Measurements from ENCODE around the gene NNMT.

NNMT gene

GRCh38 chr11:114295676-114296604 is at the start of gene NNMT:
Gene NNMT (plus strand): TSS chr11:114296399. CDS start chr11:114296557, 158 bp downstream.
- no peak for TF ChIP-seq ZNF274 (IDR thresholded peaks at IDR 0.05; ENCODE audit: low read depth, low read length)
- H3K4me3 ChIP-seq (ENCODE audit: low read length) = no peak within 1 kb of the TSS

- TF ChIP-seq ZNF274 (IDR thresholded peaks at IDR 0.05; ENCODE audit: low read depth, low read length) = no peak
- H3K4me3 ChIP-seq (ENCODE audit: low read length) = no peak overlapping the region
These were observed 49.0 kb upstream of the NNMT start for GRCh38 chr11:114247070-114247789.

GRCh38 chr11:114250180-114250579 is 46.0 kb upstream of the NNMT start:
- no peak for TF ChIP-seq ZNF274 (IDR thresholded peaks at IDR 0.05; ENCODE audit: low read depth, low read length)
- H3K4me3 ChIP-seq (ENCODE audit: low read length) = no peak overlapping the region

GRCh38 chr11:114250993-114251814 is 45.0 kb upstream of the NNMT start:
- no peak for TF ChIP-seq ZNF274 (IDR thresholded peaks at IDR 0.05; ENCODE audit: low read depth, low read length)
- H3K4me3 ChIP-seq (ENCODE audit: low read length) = no peak overlapping the region

- no peak for TF ChIP-seq ZNF274 (IDR thresholded peaks at IDR 0.05; ENCODE audit: low read depth, low read length)
These were observed 44.3 kb upstream of the NNMT start for GRCh38 chr11:114251815-114252337.

GRCh38 chr11:114252767-114253166 is 43.4 kb upstream of the NNMT start:
- H3K4me3 ChIP-seq (ENCODE audit: low read length) = no peak overlapping the region
- TF ChIP-seq ZNF274 (IDR thresholded peaks at IDR 0.05; ENCODE audit: low read depth, low read length) = no peak

More at GRCh38 chr11:114251815-114252337, 44.3 kb upstream of the NNMT start:
- no peak overlapping the region for H3K4me3 ChIP-seq (ENCODE audit: low read length)

- no peak for TF ChIP-seq ZNF274 (IDR thresholded peaks at IDR 0.05; ENCODE audit: low read depth, low read length)
These were observed 42.4 kb upstream of the NNMT start for GRCh38 chr11:114253771-114254170.

GRCh38 chr11:114254571-114255146 is 41.5 kb upstream of the NNMT start:
- TF ChIP-seq ZNF274 (IDR thresholded peaks at IDR 0.05; ENCODE audit: low read depth, low read length) = no peak
- H3K4me3 ChIP-seq (ENCODE audit: low read length) = no peak overlapping the region

More at GRCh38 chr11:114253771-114254170, 42.4 kb upstream of the NNMT start:
- no peak overlapping the region for H3K4me3 ChIP-seq (ENCODE audit: low read length)

- H3K4me3 ChIP-seq (ENCODE audit: low read length) = no peak overlapping the region
- no peak for TF ChIP-seq ZNF274 (IDR thresholded peaks at IDR 0.05; ENCODE audit: low read depth, low read length)
These were observed 40.9 kb upstream of the NNMT start for GRCh38 chr11:114255289-114255688.

GRCh38 chr11:114256176-114256966 is 39.8 kb upstream of the NNMT start:
- no peak overlapping the region for H3K4me3 ChIP-seq (ENCODE audit: low read length)
- TF ChIP-seq ZNF274 (IDR thresholded peaks at IDR 0.05; ENCODE audit: low read depth, low read length) = no peak

- H3K4me3 ChIP-seq (ENCODE audit: low read length) = no peak overlapping the region
- no peak for TF ChIP-seq ZNF274 (IDR thresholded peaks at IDR 0.05; ENCODE audit: low read depth, low read length)
These were observed 39.3 kb upstream of the NNMT start for GRCh38 chr11:114256967-114257286.

GRCh38 chr11:114257621-114258558 is 38.3 kb upstream of the NNMT start:
- TF ChIP-seq ZNF274 (IDR thresholded peaks at IDR 0.05; ENCODE audit: low read depth, low read length) = no peak
- no peak overlapping the region for H3K4me3 ChIP-seq (ENCODE audit: low read length)
